Lung (tissue), 12 donors: ENCODE data around the gene STAB2. TPM values are rescaled to one million over a fixed set of nuclear protein-coding genes. Genes with fewer than 3 reads are reported as not detected.

Experiments used
- ATAC-seq: fragments of 200-7000 bp; cut with Tn5 transposase; one replicate; pipeline ENCODE4 v1.9.1; 2020; ENCODE audit warnings: moderate number of reproducible peaks; ENCODE audit not compliant: insufficient read depth, low FRiP score
- DNase-seq, 3 donors: peaks; one replicate each; pipeline ENCODE4 v3.0.0-alpha.2; 2013 to 2017
- H3K27ac ChIP-seq, 2 donors: one replicate each; pipeline ENCODE4 v1.5.1; 2013; ENCODE audit warnings: mild to moderate bottlenecking in 2 of 2, moderate library complexity in 2 of 2, control low read depth in 1 of 2, inconsistent platforms in 1 of 2, low read depth in 1 of 2, low read length in 1 of 2
- H3K27me3 ChIP-seq, 3 donors: one replicate each; pipeline ENCODE4 v1.5.1; 2013; ENCODE audit warnings: low read length in 2 of 3; ENCODE audit not compliant: control insufficient read depth in 3 of 3, insufficient read depth in 3 of 3
- H3K36me3 ChIP-seq, 4 donors: one replicate each; pipeline ENCODE4 v1.5.1; 2013; ENCODE audit warnings: low read length in 4 of 4, mild to moderate bottlenecking in 1 of 4, moderate library complexity in 1 of 4; ENCODE audit not compliant: control insufficient read depth in 4 of 4, insufficient read depth in 4 of 4
- H3K4me1 ChIP-seq, 5 donors: one replicate each; pipeline ENCODE4 v1.5.1; 2013; ENCODE audit warnings: low read length in 5 of 5, mild to moderate bottlenecking in 2 of 5, moderate library complexity in 1 of 5; ENCODE audit not compliant: control insufficient read depth in 5 of 5, insufficient read depth in 5 of 5
- H3K4me3 ChIP-seq: one replicate; pipeline ENCODE4 v1.5.1; 2013; ENCODE audit warnings: mild to moderate bottlenecking, control low read depth, moderate library complexity
- H3K9ac ChIP-seq, 2 donors: one replicate each; pipeline ENCODE4 v1.5.1; 2013; ENCODE audit warnings: low read length in 2 of 2, control low read depth in 1 of 2; ENCODE audit not compliant: insufficient read depth in 1 of 2
- H3K9me3 ChIP-seq, 4 donors: one replicate each; pipeline ENCODE4 v1.5.1; 2013; ENCODE audit warnings: low read length in 3 of 4, mild to moderate bottlenecking in 1 of 4, moderate library complexity in 1 of 4; ENCODE audit not compliant: control insufficient read depth in 4 of 4, insufficient read depth in 3 of 4
- CTCF ChIP-seq: IDR thresholded peaks from 2 replicates; pipeline ENCODE4 v1.5.1; 2012; ENCODE audit warnings: mild to moderate bottlenecking; ENCODE audit errors: control extremely low read depth, extremely low read depth
- WGBS, 2 donors: extraction: QIAGEN DNeasy Blood & Tissue Kit; methylation state at CpG; one replicate each; pipeline ENCODE4 v1.1.7; 2013; 5-methylcytosine and 5-hydroxymethylcytosine counted together
- polyA plus RNA-seq, 2 donors: library from polyadenylated mRNA; stranded (reverse); fragments of 200-250 nt; gene quantifications; one replicate each; pipeline ENCODE4 v1.2.1, GENCODE V29; 2013
- total RNA-seq, 2 donors: library from RNA; depleted of rRNA in 1 of 2; stranded (reverse); fragments of >200 nt in 1 of 2; gene quantifications; one replicate each; pipeline ENCODE4 v1.2.1, GENCODE V29; 2014 to 2021
- donor health status: control.
- donor health status: control.
- donor health status: Bipolar disorder and iron deficiency.
- donor health status: healthy.
- donor health status: DM: yes; HTN: yes; CAD: no.

STAB2 gene
- total and polyA plus RNA-seq, 4 donors, result 0.06 to 10.0 (median 0.43) TPM

DNA sequence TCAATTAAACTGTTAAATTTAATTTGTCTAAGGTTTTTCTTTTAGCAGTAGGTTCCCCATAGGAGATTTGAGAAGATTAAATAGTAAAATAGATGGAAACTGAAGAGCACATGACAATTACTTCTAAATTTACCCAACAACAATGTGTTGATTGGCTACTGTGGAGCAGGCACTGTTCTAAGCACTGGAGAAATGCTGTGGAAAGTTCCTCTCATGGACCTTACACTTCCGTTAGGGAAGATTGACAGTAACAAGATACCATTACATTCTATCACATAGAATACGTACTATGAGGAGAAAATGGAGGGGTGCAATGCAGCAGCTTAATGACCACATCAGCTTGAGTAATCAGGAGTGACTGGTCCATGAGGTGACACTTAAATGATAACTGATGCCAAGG, 8.1 kb upstream of the STAB2 start:
- WGBS, 2 donors, result 81 to 82% methylated on average over 2 of the region's 2 CpGs
- Histone ChIP-seq H3K27ac (no peak overlapping the region), H3K9me3 (no peaks in the 10 kb centered on the region), H3K9ac (no peak overlapping the region), H3K4me3 (no peak overlapping the region), H3K4me1 (peaks cover 0 to 4% (median 0%) of the 10 kb centered on the region in 5 donors), H3K27me3 (peaks cover 0 to 3% (median 0%) of the 10 kb centered on the region in 3 donors), H3K36me3 (no peaks in the 10 kb centered on the region)
- no peak for TF ChIP-seq CTCF
- ATAC-seq (no peak), DNase-seq (no peak)

DNA sequence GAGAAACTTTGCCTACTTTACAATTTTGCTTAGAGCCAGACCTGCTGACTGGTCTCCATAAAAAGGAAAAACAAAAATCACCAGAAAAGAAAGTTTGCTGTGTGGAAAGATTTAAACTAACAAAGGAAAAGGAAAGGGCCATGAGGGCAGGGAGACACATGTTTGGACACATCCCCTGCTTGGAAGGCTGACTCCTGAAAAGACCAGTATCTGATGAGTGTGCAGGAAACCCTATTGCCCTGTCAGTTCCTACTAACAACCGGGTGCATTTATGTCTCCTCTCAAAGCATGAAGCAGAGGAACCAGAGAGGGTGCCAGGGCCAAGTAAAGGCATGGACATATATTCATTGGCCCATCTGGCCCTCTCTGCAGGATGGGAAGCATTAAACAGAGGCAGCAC, 7.0 kb upstream of the STAB2 start:
- H3K4me3 ChIP-seq, result no peak overlapping the region
- H3K9me3 ChIP-seq, result no peaks in the 10 kb centered on the region
- DNase-seq, result peak; percentile 14 to 44 (median 40)
- H3K4me1 ChIP-seq, result peaks cover 0 to 4% (median 0%) of the 10 kb centered on the region in 5 donors
- H3K36me3 ChIP-seq, result no peaks in the 10 kb centered on the region
- H3K27ac ChIP-seq, result no peak overlapping the region
- no peak overlapping the region for H3K9ac ChIP-seq
- whole genome bisulfite sequencing, 2 donors, result 10 to 51% methylated on average over 1 of the region's 1 CpG
- no peak for TF ChIP-seq CTCF
- no peak for ATAC-seq
- peaks cover 0 to 3% (median 0%) of the 10 kb centered on the region in 3 donors for H3K27me3 ChIP-seq

- H3K27me3 ChIP-seq, result peaks cover 0 to 3% (median 0%) of the 10 kb centered on the region in 3 donors
- no peak overlapping the region for H3K27ac ChIP-seq
- H3K9me3 ChIP-seq, result no peaks in the 10 kb centered on the region
- H3K9ac ChIP-seq, result no peak overlapping the region
- ATAC-seq (no peak), DNase-seq (no peak)
- WGBS, 2 donors, result 63 to 66% methylated on average over 1 of the region's 1 CpG
- no peaks in the 10 kb centered on the region for H3K4me1 ChIP-seq
- no peak overlapping the region for H3K4me3 ChIP-seq
- no peaks in the 10 kb centered on the region for H3K36me3 ChIP-seq
- TF ChIP-seq CTCF, result no peak
Observed at GRCh38 chr12:103583008-103583407, 4.1 kb upstream of the STAB2 start.

DNA sequence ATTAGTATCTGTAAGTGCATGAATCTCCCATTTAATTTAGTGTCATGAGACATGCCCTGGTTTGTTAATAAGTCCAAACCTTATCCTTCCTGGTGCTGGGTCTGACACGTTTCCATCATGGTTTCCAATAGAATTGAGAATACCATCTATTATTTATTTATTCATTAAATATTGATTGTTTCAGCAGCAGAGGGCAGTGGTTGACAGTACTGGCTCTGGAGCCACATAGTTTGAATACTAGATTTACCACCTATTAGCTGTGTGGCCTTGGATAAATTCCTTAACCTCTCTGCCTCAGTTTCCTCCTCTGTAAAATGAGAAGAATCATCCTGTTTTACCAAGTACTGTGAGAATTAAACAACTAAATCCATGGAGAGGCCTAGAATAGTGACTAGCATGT, 941 bp upstream of the STAB2 start:
- Histone ChIP-seq H3K27me3 (no peaks in the 10 kb centered on the region), H3K36me3 (no peaks in the 10 kb centered on the region), H3K9ac (no peak overlapping the region), H3K4me1 (no peaks in the 10 kb centered on the region), H3K9me3 (no peaks in the 10 kb centered on the region), H3K4me3 (no peak overlapping the region), H3K27ac (no peak overlapping the region)
- WGBS, 2 donors, result 69 to 73% methylated on average over 1 of the region's 1 CpG
- ATAC-seq, result no peak
- no peak for DNase-seq
- TF ChIP-seq CTCF, result no peak
